Activated CD8-positive, alpha-beta T cell treated with anti-CD3 and anti-CD28 coated beads for 36 hours (primary cell): Measurements from ENCODE around the gene OR10AD1. TPM values are rescaled to one million over a fixed set of nuclear protein-coding genes. Genes with fewer than 3 reads are reported as not detected.

Experiments used
- ATAC-seq: fragments of 200-7000 bp; cut with Tn5 transposase; one replicate; pipeline ENCODE4 v1.10.0; 2021; ENCODE audit warnings: mild to moderate bottlenecking, moderate library complexity
- CTCF ChIA-PET: fragments of 350-600 bp; sonication (Branson Sonifier 250); formaldehyde crosslinking; loops from one replicate; lab custom pipeline; 2021; ENCODE audit warnings: antibody characterized with exemption; lab: Charles Lee
- POLR2A ChIA-PET: fragments of 350-600 bp; sonication (Branson Sonifier 250); formaldehyde crosslinking; loops from one replicate; lab custom pipeline; 2021; ENCODE audit warnings: antibody characterized with exemption; lab: Charles Lee
- DNase-seq: peaks from one replicate; pipeline ENCODE4 v3.0.0-alpha.2; 2020
- H3K27ac Mint-ChIP-seq: one replicate; pipeline ENCODE4 v1.8.0; 2021; ENCODE audit warnings: mild to moderate bottlenecking, mixed read lengths
- H3K27me3 Mint-ChIP-seq: one replicate; pipeline ENCODE4 v1.8.0; 2021; ENCODE audit warnings: mixed read lengths
- H3K36me3 Mint-ChIP-seq: one replicate; pipeline ENCODE4 v1.8.0; 2021; ENCODE audit warnings: low read depth, mixed read lengths
- H3K4me1 Mint-ChIP-seq: one replicate; pipeline ENCODE4 v1.8.0; 2021; ENCODE audit warnings: low read depth, mixed read lengths
- H3K4me3 Mint-ChIP-seq: one replicate; pipeline ENCODE4 v1.8.0; 2021; ENCODE audit warnings: mild to moderate bottlenecking, moderate library complexity, mixed read lengths
- H3K9me3 Mint-ChIP-seq: one replicate; pipeline ENCODE4 v1.8.0; 2021; ENCODE audit warnings: mixed read lengths
- CTCF ChIP-seq: fragments of 200-600 bp; IDR thresholded peaks from one replicate; pipeline ENCODE4 v1.8.0; 2022; ENCODE audit warnings: antibody characterized with exemption, mild to moderate bottlenecking
- intact Hi-C: fragments of 100-400 bp; cut with micrococcal nuclease; formaldehyde crosslinking; loops from one replicate; pipeline ENCODE4 v1.10.0; 2022
- total RNA-seq, 2 experiments: library from RNA; stranded (reverse); gene quantifications; one replicate each; pipeline ENCODE4 v1.2.3, GENCODE V29; 2021

The OR10AD1 gene
- total RNA-seq, 2 experiments from 2014 or later: not detected

GRCh38 chr12:48183091-48183875 is 19.8 kb downstream of the OR10AD1 start, which contains the start of gene CCDC184:
CCDC184 (plus strand) TSS chr12:48183644; CDS start chr12:48184123, 479 bp downstream.
- no peak within 1 kb of the TSS for H3K27ac Mint-ChIP-seq
- peak; percentile 44 for TF ChIP-seq CTCF
- H3K4me3 Mint-ChIP-seq: peak within 1 kb of the TSS; percentile 83
- peaks cover 16% of the 10 kb centered on the region for H3K4me1 Mint-ChIP-seq
- H3K27me3 Mint-ChIP-seq: peaks cover 28% of the 10 kb centered on the region
- intact Hi-C loops: loop anchor here (10.0 kb wide), 1 partner anchor 432 kb away; no protein-coding TSS in a partner anchor
- DNase-seq (peak; percentile 77), ATAC-seq (peak; percentile 70)
- POLR2A ChIA-PET: interaction anchor here (0.8 to 1.3 kb wide), 3 partner anchors 8 to 18 kb away, joined by 3 read pairs; no protein-coding TSS in a partner anchor
- no peaks in the 10 kb centered on the region for H3K36me3 Mint-ChIP-seq
- H3K9me3 Mint-ChIP-seq: no peaks in the 10 kb centered on the region
- CTCF ChIA-PET: interaction anchor here (0.7 to 1.5 kb wide), 24 partner anchors 10 to 435 kb away, joined by 3 to 18 read pairs (median 3); partner anchors contain the start of genes ASB8 and PFKM

- Mint-ChIP-seq H3K27ac (no peak overlapping the region), H3K27me3 (peaks cover 28% of the 10 kb centered on the region), H3K9me3 (no peaks in the 10 kb centered on the region), H3K4me3 (peak overlapping the region; percentile 83), H3K36me3 (no peaks in the 10 kb centered on the region), H3K4me1 (peaks cover 16% of the 10 kb centered on the region)
- intact Hi-C loops: loop anchor here (10.0 kb wide), 1 partner anchor 432 kb away; no protein-coding TSS in a partner anchor
- CTCF ChIA-PET: interaction anchor here (0.8 to 1.5 kb wide), 23 partner anchors 9 to 436 kb away, joined by 3 to 18 read pairs (median 3); partner anchors contain the start of genes ASB8 and PFKM
- no peak for ATAC-seq
- no peak for DNase-seq
- no peak for TF ChIP-seq CTCF
- POLR2A ChIA-PET: interaction anchor here (0.8 to 1.3 kb wide), 2 partner anchors 8 to 19 kb away, joined by 3 read pairs; no protein-coding TSS in a partner anchor
Measured at GRCh38 chr12:48182631-48183030, 20.5 kb downstream of the OR10AD1 start.

DNA sequence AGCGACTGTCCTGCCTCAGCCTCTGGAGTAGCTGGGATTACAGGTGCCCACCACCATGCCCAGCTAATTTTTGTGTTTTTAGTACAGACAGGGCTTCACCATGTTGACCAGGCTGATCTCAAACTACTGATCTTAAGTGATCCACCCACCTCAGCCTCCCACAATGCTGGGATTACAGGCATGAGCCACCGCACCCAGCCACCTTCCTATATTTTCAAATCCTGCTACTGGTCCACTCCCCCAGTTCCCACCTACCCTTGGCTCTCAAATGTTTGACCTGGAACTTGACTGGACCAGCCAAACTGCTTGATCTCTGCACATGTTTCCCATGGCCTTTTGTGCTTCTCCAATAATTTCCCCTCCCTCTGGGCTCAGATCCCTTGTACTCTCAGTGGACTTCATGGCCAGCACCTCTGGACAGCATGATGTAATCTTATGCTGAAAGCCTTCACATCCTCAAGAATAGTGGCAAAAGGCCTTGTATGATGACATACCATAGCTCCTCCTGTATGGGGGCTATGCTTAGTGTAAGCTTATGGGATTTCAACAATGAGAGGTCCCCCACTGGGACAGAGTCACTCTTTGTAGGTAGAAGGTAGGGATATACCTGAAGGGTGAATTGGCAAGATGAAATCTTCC is 22.1 kb downstream of the OR10AD1 start:
- Mint-ChIP-seq H3K4me3 (no peak overlapping the region), H3K36me3 (no peaks in the 10 kb centered on the region), H3K9me3 (no peaks in the 10 kb centered on the region), H3K27me3 (peaks cover 29% of the 10 kb centered on the region), H3K4me1 (peaks cover 16% of the 10 kb centered on the region), H3K27ac (no peak overlapping the region)
- ATAC-seq: no peak
- no peak for TF ChIP-seq CTCF
- POLR2A ChIA-PET: interaction anchor here (0.8 to 1.0 kb wide), 2 partner anchors 23 to 74 kb away, joined by 3 read pairs; no protein-coding TSS in a partner anchor
- intact Hi-C loops: loop anchor here (10.0 kb wide), 1 partner anchor 434 kb away; no protein-coding TSS in a partner anchor
- no peak for DNase-seq
- CTCF ChIA-PET: interaction anchor here (1.0 to 1.5 kb wide), 2 partner anchors 15 kb away, joined by 4 read pairs; no protein-coding TSS in a partner anchor

GRCh38 chr12:48180424-48180823 is 22.7 kb downstream of the OR10AD1 start:
- H3K27ac Mint-ChIP-seq: no peak overlapping the region
- intact Hi-C loops: loop anchor here (10.0 kb wide), 1 partner anchor 434 kb away; no protein-coding TSS in a partner anchor
- peak; percentile 24 for TF ChIP-seq CTCF

More at GRCh38 chr12:48180424-48180823, 22.7 kb downstream of the OR10AD1 start:
- H3K36me3 Mint-ChIP-seq: no peaks in the 10 kb centered on the region
- DNase-seq (no peak), ATAC-seq (no peak)
- ChIA-PET POLR2A (interaction anchor here (0.9 kb wide), 1 partner anchor 9 kb away, joined by 3 read pairs; no protein-coding TSS in a partner anchor), CTCF (interaction anchor here (1.5 to 3.4 kb wide), 3 partner anchors 14 to 18 kb away, joined by 4 to 21 read pairs (median 8); no protein-coding TSS in a partner anchor)
- peaks cover 19% of the 10 kb centered on the region for H3K4me1 Mint-ChIP-seq
- peaks cover 25% of the 10 kb centered on the region for H3K27me3 Mint-ChIP-seq
- H3K4me3 Mint-ChIP-seq: no peak overlapping the region
- H3K9me3 Mint-ChIP-seq: no peaks in the 10 kb centered on the region
